ENCODE data around the gene MCM8.
"Not testable (repeated sequence)": the region's sequence is repeated elsewhere in the genome, so short reads cannot be mapped to it uniquely, and the experiment has no call there.

The MCM8 gene

DNA sequence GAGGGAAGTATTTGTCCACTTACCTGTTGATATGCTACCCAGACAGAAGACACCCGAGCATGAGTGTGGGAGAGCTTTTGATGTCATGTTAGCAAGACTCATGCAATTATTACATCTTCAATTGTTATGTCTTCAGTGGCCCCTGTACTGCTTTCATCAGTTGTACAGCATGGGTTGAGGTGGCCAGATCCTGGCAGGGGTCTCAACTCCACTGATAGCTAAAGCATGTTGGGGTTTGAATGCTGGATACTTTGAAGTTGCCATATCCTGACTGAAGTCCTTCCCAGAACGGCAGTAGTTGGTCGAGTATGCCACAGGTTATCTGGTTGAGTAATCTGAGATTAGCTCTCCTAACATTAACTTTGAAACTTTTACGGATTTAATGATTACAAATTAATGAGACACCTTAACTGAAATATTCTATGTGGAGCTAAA is 56.7 kb downstream of the MCM8 start:
- no peak for DNase-seq

DNA sequence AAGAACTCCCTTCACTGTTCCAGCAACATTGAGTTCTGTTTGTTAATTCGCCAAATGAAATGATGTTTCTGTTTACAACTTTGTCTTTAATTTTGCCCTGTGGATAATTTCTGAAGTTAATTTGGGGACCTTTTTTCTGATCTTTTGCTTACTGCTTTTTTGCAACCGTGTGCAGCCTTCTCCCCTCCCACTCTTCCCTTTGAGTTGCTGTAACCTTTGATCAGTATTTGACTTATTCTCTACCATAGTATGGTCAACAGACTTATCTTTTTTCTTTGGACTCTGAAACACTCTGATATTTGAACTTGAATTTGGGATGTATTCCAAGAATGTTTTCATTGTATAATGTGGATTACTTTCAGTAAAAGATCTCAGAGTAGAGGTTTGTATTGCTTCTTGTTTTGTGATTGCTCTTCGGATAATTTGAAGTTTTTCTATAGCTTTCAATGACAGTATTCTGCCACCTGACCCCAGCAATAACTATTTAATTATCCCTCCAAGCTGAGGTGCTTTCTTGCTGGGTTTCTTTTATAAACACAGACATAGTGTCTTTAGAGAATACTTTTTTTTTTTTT is 57.2 kb downstream of the MCM8 start:
- DNase-seq = no peak

DNA sequence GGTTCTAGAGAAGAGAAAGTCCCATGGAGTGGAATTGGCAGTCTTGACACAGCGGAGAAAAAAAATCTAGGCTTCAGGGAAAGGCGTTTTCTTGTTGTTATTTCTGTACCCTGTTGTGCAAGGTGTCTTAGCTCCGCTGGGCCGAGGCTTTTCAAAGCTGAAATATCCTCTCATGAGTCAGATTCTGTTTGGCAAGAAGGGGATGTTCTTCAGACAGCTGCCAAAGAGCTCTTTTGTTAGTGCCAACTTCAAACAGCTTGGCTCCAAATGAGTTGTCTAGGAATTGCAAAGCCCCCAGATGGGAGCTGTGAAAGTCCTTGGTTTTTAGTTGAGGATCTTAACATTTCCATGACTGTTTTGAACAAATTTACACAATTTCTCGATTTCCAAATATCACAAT is 57.8 kb downstream of the MCM8 start:
- no peak for DNase-seq

DNA sequence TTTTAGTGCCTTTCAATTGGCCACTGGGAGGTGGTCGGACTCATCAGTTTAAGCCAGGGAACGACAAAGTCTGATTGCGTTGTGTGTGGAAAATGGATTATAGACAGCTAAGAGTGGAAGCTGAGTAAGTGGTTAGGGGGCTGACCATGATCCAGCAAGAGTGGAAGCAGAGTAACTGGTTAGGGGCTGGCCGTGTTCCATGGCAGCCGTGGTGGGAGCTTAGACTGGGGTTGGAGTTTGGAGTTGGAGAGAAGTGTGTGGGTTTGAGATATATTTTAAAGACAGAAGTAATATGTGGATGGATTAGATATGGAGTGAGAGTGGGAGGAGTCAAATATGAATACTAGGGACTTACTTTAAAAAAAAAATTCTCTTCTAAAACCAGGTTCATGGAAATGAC is 61.7 kb downstream of the MCM8 start:
- DNase-seq = no peak

DNA sequence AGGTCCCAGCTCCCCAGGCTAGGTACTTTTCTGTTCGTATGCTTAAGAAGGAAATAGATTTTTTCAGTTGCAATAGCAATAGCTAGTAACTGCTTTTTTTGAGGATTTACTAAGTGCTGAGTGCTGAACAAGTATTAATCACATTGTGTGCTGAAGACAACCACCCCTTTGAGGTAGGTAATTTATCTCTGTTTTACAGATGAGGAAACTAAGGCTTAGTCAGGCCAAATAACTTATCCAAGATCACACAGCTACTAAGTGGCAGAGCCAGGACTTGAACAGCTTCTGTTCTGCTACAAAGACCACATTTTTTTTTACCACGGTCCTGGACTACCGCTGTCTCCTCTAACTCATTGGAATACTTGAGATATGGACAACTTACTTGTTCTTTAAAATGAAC is 63.6 kb downstream of the MCM8 start:
- DNase-seq = no peak

DNA sequence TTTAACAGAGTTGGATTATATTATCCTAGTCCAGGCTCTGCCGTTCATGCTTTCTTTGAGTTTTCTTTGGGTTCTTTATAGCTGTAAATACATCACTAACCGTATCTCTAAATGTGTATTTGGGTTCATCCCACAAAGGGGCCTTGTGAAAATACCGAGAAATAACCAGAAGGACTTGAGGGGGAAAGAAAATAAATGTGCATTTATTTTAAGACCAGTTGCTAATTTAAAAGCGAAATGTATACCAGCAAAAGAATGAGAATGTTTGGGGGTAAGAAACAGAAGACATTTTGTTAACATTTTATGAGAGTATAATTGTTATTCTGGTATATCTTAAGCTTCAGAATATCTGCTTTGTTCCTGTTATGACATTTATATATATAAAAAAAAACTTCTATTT is 64.5 kb downstream of the MCM8 start:
- DNase-seq = no peak

DNA sequence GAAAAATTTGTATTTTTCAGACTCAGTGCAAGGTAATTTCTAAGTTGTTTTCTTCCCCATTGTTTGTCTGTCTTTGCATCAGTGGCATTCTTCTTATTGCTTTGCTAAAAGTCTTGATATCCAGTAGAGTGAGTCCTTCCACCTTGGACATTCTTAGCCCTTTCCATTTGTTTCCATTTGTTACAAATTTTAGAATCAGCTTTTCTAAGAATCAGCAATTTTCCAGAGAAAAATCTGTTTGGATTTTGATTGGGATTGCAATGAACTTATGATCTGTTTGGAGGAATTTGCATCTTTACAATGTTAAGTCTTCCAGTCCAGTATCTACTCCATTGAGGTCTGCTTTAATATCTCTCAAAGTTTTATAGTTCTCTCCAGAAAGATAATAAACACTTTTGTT is 67.0 kb downstream of the MCM8 start:
- DNase-seq = no peak

DNA sequence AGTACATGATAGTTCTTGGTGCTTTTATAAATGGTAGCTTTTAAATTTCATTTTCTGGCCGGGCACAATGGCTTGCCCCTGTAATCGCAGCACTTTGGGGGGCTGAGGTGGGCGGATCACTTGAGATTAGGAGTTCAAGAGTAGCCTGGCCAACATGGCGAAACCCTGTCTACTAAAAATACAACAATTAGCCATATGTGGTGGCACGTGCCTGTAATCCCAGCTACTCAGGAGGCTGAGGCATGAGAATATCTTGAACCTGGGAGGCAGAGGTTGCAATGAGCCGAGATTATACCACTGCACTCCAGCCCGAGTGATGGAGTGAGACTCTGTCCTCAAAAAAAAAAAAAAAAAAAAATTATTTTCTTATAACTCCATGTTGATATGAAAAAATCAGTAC is 67.4 kb downstream of the MCM8 start:
- DNase-seq = no peak

DNA sequence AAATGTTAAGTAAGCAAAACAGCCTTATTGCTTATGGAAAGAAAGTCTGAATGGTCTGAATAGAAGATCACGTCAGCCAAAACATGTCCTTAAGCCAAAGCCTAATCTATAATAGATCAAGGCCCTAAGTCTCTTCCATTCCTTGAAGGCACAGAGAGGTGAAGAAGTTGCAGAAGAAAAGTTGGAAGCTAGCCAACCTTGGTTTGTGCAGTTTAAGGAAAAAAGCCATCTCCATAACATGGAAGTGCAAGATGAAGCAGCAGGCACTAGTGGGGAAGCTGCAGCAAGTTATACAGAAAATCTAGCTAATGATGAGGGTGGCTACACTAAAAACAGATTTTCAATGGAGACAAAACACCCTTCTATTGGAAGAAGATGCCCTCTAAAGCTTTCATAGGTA is 74.3 kb downstream of the MCM8 start:
- no peak for DNase-seq

DNA sequence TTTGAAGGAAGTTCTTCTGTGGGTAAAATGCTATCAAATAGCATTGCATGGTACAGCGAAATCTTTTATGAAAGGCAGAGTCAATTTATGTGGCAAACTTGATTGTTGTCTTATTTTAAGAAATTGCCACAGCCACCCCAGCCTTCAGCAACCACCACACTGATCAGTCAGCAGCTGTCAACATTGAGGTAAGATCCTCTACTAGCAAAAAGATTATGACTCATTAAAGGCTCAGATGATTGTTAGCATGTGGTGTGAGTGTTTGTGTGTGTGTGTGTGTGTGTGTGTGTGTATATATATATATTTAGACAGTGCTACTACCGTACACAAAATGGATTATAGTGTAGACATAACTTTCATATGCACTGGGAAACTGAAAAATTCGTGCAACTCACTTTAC is 75.6 kb downstream of the MCM8 start:
- no peak for DNase-seq

DNA sequence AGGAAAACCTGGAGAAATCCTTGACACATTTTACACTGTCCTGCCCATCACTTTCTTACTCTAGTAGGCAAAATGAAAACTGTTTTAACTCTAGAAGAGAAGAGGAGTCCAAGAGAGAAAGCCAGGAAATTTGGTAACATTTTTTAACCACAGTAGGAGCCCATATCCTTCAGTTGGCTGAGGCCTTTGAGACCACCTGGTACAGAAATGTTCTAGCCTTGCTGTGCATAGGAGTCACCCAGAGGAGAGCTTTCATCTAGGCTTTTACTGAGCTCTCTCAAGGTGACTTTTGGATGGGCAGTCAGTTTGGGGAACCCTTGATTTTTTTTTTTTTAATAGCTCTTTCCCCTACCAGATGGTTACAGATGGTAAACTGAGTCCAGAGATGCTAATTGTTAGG is 78.4 kb downstream of the MCM8 start:
- no peak for DNase-seq

DNA sequence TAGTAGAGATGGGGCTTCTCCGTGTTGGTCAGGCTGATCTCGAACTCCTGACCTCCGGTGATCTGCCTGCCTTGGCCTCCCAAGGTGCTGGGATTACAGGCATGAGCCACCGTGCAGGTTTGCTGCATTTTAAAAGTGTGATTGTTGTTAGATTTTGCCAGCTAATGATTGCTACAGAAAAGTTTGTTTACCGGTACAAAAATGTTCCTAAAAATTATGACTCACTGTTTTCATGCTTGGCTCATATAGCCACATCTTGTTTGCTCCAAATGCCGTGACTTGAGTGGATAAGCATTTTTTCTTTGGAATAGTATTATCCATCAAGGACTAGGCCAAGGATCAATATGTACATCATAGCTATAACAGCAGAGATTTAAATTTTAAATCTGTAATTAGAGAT is 79.1 kb downstream of the MCM8 start:
- no peak for DNase-seq

DNA sequence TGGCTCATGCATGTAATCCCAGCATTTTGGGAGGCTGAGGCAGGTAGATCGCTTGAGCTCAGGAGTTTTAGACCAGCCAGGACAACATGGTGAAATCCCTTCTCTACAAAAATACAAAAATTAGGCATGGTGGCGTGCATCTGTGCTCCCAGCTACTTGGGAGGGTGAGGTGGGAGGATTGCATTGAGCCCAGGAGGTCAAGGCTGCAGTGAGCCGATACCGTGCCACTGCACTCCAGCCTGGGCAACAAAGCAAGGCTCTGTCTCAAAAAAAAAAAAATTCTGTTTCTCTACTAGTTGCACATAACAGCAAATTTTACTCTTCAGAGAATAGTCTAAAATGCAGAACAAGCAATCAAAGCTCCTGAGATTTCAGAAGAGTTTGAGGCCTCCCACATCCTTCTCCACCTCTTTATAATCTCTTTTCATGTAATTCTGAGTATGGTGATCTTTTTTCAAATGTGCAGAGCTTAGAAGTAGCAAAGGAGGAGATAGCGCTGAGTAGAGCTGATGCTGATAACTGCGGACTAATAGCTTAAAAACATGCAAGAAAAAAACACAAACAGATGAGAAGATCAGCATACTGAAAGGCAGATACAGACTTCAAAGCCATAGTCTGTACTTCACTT is 80.1 kb downstream of the MCM8 start:
- no peak for DNase-seq

DNA sequence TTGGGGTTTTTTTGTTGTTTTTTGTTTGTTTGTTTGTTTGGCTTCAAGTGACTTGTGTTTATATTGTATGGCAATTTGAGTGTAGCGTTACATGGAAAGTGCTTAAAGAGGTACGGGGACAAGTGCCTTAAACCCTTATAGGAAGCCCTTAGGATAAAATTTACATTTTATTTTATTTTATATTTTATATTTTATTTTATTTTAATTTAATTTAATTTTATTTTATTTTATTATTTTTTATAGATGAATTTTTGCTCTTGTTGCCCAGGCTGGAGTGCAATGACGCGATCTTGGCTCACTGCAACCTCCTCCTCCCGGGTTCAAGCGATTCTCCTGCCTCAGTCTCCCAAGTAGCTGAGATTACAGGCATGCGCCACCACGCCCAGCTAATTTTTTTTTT is 82.5 kb downstream of the MCM8 start:
- not testable (repeated sequence) for DNase-seq

DNA sequence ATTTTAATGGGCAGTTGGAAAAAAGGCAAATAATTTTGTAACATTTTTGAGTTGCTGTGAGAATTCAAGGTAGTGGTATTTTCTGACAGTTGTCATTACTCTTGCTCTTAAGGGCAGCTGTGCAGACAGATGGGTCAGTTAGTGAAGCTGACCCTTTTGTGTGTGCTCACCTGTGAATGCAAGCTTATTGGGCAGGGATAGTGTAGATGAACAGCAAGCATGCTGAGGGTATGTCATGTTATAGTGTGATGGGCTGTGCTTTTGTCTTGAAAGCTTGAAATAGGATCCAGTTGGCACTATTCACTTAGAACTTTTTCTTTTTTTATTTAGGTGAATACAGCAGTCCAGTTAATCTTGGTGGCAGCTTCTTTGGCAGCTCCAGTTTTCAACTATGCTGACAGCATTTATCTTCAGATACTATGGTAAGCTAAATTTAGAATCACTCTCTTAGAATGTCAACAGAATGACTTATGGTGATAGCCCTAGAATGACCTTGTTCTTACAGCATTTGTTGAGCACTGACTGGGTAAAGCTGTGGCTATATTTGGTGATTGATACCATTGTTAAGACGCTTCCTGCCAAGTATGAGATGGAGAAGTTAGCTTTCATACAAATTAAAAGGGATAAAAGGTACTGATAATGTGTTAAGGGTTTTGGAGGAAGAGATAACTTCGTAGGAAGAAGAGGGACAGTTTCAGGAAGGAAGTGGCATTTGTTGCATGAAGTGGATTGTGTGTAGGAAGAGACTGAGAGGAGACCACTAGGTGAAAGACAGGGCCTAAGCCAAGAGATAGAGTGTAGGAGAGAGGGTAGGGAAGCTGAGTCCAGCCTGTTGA is 83.9 kb downstream of the MCM8 start:
- DNase-seq = no peak

DNA sequence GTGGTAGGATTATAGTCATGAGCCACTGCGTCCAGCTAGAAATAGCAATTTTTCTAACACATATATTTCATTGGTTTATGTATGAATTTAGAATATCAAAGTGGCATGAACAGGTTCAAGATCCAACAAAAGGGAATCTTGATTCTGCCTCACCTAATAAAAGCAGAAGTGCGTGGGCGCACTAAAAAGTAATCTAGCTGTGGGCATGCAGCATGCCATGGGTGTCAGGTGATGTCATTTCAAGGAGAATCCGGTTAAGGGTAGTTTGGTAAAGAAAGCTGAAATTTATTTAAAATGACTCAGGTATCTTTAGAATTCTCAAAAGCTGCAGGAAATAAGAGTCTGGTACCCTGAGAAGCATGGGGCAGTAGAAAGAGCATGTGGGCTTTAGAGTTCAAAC is 85.8 kb downstream of the MCM8 start:
- DNase-seq = no peak

DNA sequence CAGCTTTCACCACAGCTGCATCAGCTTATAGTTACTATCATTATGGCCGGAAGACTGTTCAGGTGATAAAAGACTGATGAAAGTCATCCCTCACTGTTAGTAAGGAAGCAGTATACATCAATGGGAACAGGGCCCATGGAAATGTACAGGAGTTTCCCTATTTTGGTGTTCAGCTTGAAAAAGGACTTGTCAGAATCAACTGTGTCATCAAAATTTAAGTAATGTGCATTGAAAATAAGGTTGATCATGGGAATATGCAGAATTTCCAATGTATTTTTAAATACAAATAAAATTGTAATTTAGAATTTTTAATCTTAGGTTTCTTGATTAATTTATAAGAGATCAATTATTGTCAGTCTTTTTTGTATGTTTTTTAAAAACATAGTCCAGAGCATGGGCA is 86.6 kb downstream of the MCM8 start:
- no peak for DNase-seq

DNA sequence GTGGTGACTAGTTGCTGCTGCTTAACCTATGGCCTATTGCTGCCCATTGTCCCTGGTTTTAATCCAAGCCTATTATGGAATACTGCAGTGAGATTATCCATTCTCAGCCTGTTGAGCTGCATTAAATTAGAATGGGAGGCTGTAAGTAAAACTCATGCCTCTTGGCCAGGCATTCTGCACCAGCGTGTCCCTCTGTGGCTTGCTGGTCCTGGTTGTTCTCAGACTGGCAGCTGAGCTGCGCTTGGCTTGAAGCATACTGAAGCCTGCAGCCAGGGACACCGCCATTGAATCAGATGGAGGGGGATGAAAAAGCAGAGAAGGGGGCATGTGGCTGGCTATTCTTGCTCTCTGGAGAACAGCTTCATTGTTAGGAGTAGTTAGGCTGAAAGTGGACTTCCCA is 87.8 kb downstream of the MCM8 start:
- no peak for DNase-seq

DNA sequence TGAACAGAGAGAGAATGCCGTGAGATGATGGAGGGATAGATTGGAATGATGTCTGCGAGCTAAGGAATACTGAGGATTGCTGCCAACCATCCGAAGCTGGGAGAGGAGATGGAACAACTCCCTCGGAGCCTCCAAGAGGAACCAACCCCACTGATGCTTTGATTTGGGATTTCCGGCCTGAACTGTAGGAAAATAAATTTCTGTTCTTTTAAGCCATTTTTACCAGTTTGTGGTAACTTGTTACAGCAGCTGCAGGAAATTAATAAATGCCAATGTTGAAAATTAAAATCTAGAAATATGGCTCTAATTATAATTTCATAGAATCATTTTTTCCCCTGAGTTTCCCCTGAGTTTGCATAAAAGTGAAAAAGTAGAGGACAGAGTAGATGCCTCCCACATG is 89.3 kb downstream of the MCM8 start:
- DNase-seq = no peak

DNA sequence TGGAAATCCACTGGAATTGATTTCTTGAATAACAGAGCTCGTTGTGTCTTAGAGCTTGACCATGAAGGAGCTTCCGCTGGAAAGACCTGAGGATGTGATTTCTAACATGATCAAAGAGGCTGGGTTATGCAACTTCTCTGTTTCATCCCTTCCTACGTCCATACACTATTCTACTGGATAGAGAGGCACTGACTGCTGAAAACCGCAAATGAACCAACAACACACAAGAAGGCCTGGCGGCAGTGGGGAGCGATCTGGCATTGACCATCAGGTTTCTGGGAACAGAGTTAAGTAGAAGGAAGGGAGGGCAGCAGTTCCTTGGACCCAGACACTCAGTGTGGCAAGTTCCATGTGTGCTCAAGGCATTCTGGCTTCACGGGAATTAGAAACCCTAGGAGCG is 90.1 kb downstream of the MCM8 start:
- DNase-seq = no peak

DNA sequence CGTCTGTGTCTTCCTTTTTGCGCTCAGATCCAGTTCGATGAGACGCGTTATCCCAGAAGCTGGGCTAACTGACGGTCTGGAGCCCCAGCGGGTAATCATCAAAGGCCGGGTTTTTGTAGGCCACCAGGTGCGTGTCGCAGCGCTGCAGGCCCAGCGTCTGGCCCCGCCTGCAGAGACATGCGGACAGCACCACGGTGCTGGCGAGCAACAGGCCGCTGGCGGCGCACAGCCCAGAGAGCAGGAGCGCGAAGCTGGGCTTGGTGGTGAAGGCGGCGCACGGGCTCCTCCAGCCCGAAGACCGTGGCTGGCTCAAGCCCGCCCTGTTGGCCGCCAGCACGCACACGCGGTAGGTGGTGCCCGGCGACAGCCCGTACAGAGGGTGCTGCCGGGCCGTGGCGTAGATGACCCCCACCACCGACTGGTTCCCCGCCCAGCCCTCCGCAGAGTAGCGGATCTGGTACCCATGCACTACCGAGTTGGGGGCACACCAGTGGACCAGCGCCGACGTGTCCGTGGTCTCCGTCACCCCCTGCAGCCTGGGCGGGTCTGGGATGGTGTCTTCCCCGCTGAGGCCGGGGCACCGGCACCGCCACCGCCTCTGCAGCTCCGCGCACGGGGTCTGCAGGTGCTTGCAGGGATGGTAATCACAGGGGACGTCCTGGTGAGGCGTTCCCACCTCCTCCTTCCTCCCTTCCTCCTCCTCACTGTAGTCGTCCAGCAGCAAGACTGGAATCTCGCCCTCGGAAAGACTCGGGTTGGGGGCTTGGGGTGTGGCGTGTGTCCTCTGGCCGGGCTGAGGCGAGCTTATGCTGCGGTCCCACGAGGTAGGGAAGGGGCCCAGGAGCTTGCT is 90.7 kb downstream of the MCM8 start:
- DNase-seq = no peak

DNA sequence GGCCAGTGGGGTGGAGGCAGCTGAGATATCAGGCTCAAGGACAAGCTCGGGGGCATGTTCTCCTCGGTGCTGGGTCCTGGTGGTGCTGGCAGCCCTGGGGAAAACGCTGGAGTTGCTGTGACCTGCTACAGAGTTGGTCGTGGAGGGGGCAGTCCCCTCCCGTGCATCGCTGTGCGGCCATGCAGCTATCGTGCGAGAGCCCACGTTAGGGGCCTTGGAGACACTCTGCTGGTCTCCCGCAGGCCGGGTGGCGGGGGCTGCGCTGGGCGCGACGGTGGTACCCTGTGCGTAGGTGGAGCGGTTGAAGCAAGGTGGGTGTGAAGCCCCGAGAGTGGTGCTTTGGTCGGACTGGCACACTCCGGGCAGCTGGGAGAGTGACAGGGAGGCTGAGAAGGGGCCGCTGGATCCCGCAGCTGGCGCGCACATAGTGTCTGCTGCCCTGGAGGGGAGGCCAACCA is 91.4 kb downstream of the MCM8 start:
- DNase-seq = no peak

DNA sequence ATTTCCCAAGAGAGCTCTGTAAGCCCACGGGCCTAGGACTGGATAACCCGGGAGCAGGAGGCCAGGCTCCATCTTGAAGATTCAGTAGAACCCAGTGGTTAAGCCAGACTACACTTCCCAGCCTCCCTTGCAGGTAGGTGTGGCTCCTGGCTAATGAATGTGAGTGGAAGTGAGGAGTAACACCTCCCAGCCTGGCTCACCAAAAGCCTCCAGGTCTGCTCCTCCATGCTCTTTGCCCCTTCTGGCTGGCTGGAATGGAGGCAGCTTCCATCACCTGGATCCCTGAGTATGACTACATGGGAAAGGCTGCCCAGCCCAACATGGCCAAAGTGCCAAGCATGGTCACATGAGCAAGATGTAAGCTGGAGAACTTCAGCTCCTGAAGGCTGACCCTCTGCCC is 93.7 kb downstream of the MCM8 start:
- DNase-seq = no peak
